ENCODE measurements around the gene MLANA. TPM values are rescaled to one million over a fixed set of nuclear protein-coding genes. Genes with fewer than 3 reads are reported as not detected.

The MLANA gene
- total and polyA plus RNA-seq, 10 of the 15 experiments (the other 5 are each of a cell fraction or from before 2014, with no cell fraction given): 0.11 to 0.26 (median 0.13) TPM; not detected in 6

GRCh38 chr9:5922192-5922591, 31.5 kb downstream of the MLANA start:
- FAIRE-seq: no peak
- ChIA-PET CTCF (interaction anchor here (0.8 to 6.1 kb wide), 14 partner anchors 9 to 384 kb away, joined by 3 to 61 read pairs (median 3); no protein-coding TSS in a partner anchor), SMC1A (ENCODE audit: uncharacterized antibody, unreplicated experiment) (interaction anchor here (0.8 to 7.8 kb wide), 20 partner anchors 8 to 298 kb away, joined by 3 to 109 read pairs (median 12); partner anchors contain the start of gene ERMP1), RAD21 (ENCODE audit: unreplicated experiment) (interaction anchor here (0.5 to 8.6 kb wide), 15 partner anchors 16 to 749 kb away, joined by 3 to 115 read pairs (median 7); a partner anchor contains a TSS), POLR2A (interaction anchor here (0.5 to 1.8 kb wide), 15 partner anchors 14 to 314 kb away, joined by 3 to 7 read pairs (median 3); partner anchors contain the start of gene RANBP6)
- peak; percentile 71 for ATAC-seq
- Histone ChIP-seq H2AFZ (ENCODE audit: control insufficient read depth, low read depth, low read length) (no peak overlapping the region), H3K4me3 (no peak overlapping the region), H3K36me3 (ENCODE audit: control insufficient read depth in 2 of 2, insufficient read depth in 2 of 2, low read length in 1 of 2) (0 out of 4 replicates have a peak, but pooled peaks cover 0 to 7% of the 10 kb centered on the region in 2 experiments), H4K20me1 (ENCODE audit: control insufficient read depth, insufficient read depth) (no peaks in the 10 kb centered on the region), H3K9me3 (replicated peaks; ENCODE audit: control insufficient read depth, insufficient read depth, low read length) (no peaks in the 10 kb centered on the region), H3K79me2 (ENCODE audit: control insufficient read depth, insufficient read depth, low read length) (no peaks in the 10 kb centered on the region), H3K4me1 (ENCODE audit: control insufficient read depth, insufficient read depth, low read length) (no peaks in the 10 kb centered on the region; the same call in 1 of the 2 replicates), H3K9ac (ENCODE audit: control insufficient read depth, insufficient read depth, low read length) (no peak overlapping the region), H3K4me2 (ENCODE audit: control insufficient read depth, insufficient read depth) (no peak overlapping the region), H3K27ac (ENCODE audit: control insufficient read depth, insufficient read depth) (no peak overlapping the region), H3K27me3 (replicated peaks in 1 of 2; ENCODE audit: control insufficient read depth in 2 of 2, insufficient read depth in 2 of 2, low read length in 1 of 2) (no peaks in the 10 kb centered on the region)
- no TSS peak for BruUV-seq (replicated peaks)
- intact Hi-C loops (cut with micrococcal nuclease; ENCODE audit: unreplicated experiment): no loop called here
- WGBS (ENCODE audit: insufficient coverage, insufficient replicate concordance, low lambda C conversion rate, missing lambda C conversion rate): 47% methylated on average over 2 of the region's 2 CpGs
- DNase-seq (ENCODE audit: low read depth, low spot score): peak; percentile 44
- in situ Hi-C loops (cut with MboI): no loop called here
- TF ChIP-seq BCL11A (IDR thresholded peaks at IDR 0.05; ENCODE audit: low read depth, low read length) (peak; percentile 13; the same call in 1 of the 2 replicates), MEF2B (IDR thresholded peaks at IDR 0.05; ENCODE audit: partially characterized antibody, poor library complexity, severe bottlenecking) (peak; percentile 39), YBX1 (IDR thresholded peaks at IDR 0.05) (no peak), RELB (IDR thresholded peaks at IDR 0.05; ENCODE audit: low read depth) (peak; percentile 17; the same call in 1 of the 2 replicates), ZNF687 (IDR thresholded peaks at IDR 0.05) (0 out of 2 replicates have a peak, but pooled peaks have one; percentile 34), ZNF217 (IDR thresholded peaks at IDR 0.05) (peak; percentile 40; the same call in 1 of the 2 replicates), KLF5 (IDR thresholded peaks at IDR 0.05; ENCODE audit: partially characterized antibody) (no peak), NR2F1 (conservative IDR thresholded peaks at IDR 0.05) (peak; percentile 85), MEF2A (IDR thresholded peaks at IDR 0.05; ENCODE audit: insufficient read depth, low read depth, low read length) (no peak), MYB (IDR thresholded peaks at IDR 0.05; ENCODE audit: borderline replicate concordance, low read depth, low read length) (peak; percentile 55; the same call in 1 of the 2 replicates), PRDM15 (CRISPR knock-in tag; IDR thresholded peaks at IDR 0.05) (no peak), YY1 (IDR thresholded peaks at IDR 0.05; ENCODE audit: low read depth, low read length) (no peak), RAD51 (IDR thresholded peaks at IDR 0.05) (peak; percentile 22; the same call in 1 of the 2 replicates), ATF7 (IDR thresholded peaks at IDR 0.05; ENCODE audit: low read depth) (peak; percentile 53)
